A673 (cell line): ENCODE data around the gene ARFIP1. TPM values are rescaled to one million over a fixed set of nuclear protein-coding genes. Genes with fewer than 3 reads are reported as not detected.

Source experiments
- BruUV-seq: library from RNA; stranded (reverse); fragments of 400-500 nt; replicated peaks from 2 replicates; lab custom pipeline; 2021; lab: Mats Ljungman, UMichigan
- CTCF ChIA-PET: fragments of 300-600 bp; sonication (Branson Sonifier 250); formaldehyde crosslinking; loops from one replicate; lab custom pipeline; 2022; ENCODE audit warnings: antibody characterized with exemption; lab: Charles Lee
- POLR2A ChIA-PET: fragments of 300-600 bp; sonication (Branson Sonifier 250); formaldehyde crosslinking; loops from one replicate; lab custom pipeline; 2022; ENCODE audit warnings: antibody characterized with exemption; ENCODE audit not compliant: low non-redundant PET; lab: Charles Lee
- DNase-seq: peaks from one replicate; pipeline ENCODE4 v3.0.0-alpha.2; 2015; ENCODE audit warnings: low spot score
- H3K27ac ChIP-seq: fragments of 200-600 bp; sonication (generic); 2 replicates; pipeline ENCODE4 v1.5.1; 2016; ENCODE audit warnings: mixed run types, low read depth, mild to moderate bottlenecking, mixed read lengths, antibody characterized with exemption, low read length; ENCODE audit not compliant: poor library complexity, severe bottlenecking
- H3K27me3 ChIP-seq: fragments of 200-600 bp; sonication (generic); replicated peaks from 2 replicates; pipeline ENCODE4 v1.6.1; 2017; ENCODE audit warnings: mixed run types, low read depth, mild to moderate bottlenecking, mixed read lengths, antibody characterized with exemption, low read length; ENCODE audit not compliant: insufficient read depth, poor library complexity
- H3K36me3 ChIP-seq: fragments of 200-600 bp; sonication (generic); 2 replicates; pipeline ENCODE4 v1.6.1; 2016; ENCODE audit warnings: mixed run types, mild to moderate bottlenecking, mixed read lengths, antibody characterized with exemption, low read length; ENCODE audit not compliant: insufficient read depth, poor library complexity, severe bottlenecking
- H3K4me1 ChIP-seq: fragments of 200-600 bp; sonication (generic); 2 replicates; pipeline ENCODE4 v1.6.1; 2017; ENCODE audit warnings: mixed run types, mild to moderate bottlenecking, mixed read lengths, antibody characterized with exemption, low read length; ENCODE audit not compliant: insufficient read depth, poor library complexity, severe bottlenecking
- H3K4me3 ChIP-seq: fragments of 200-600 bp; sonication (generic); 2 replicates; pipeline ENCODE4 v1.5.1; 2016; ENCODE audit warnings: low read depth, mixed run types, mild to moderate bottlenecking, mixed read lengths, low read length; ENCODE audit not compliant: poor library complexity, severe bottlenecking
- H3K9me3 ChIP-seq: fragments of 200-600 bp; sonication (generic); 2 replicates; pipeline ENCODE4 v1.6.1; 2016; ENCODE audit warnings: mixed run types, low read depth, mild to moderate bottlenecking, mixed read lengths, antibody characterized with exemption, low read length; ENCODE audit not compliant: poor library complexity, severe bottlenecking
- CTCF ChIP-seq: fragments of 300-800, 200-600 bp; sonication (generic); conservative IDR thresholded peaks from 2 replicates; pipeline ENCODE4 v1.5.1; 2017; ENCODE audit warnings: low read depth, mild to moderate bottlenecking, antibody characterized with exemption, low read length, moderate library complexity, mixed read lengths
- EZH2 ChIP-seq: fragments of 200-600 bp; sonication (generic); IDR thresholded peaks from 2 replicates; pipeline ENCODE4 v1.6.1; 2017; ENCODE audit warnings: borderline replicate concordance, low read depth, mild to moderate bottlenecking, mixed read lengths, antibody characterized with exemption, low read length; ENCODE audit not compliant: poor library complexity, severe bottlenecking
- intact Hi-C: fragments of 100-400 bp; cut with micrococcal nuclease; formaldehyde crosslinking; loops from one replicate; pipeline ENCODE4 v1.10.0; 2022; ENCODE audit not compliant: unreplicated experiment
- total RNA-seq: library from RNA; stranded (reverse); gene quantifications from 2 replicates; pipeline ENCODE4 v1.2.3, GENCODE V29; 2021

ARFIP1 gene
- total RNA-seq, 1 experiment from 2014 or later, result 30.4 TPM

GRCh38 chr4:152881974-152882373 is 102.2 kb downstream of the ARFIP1 start:
- ChIA-PET CTCF (no interaction called here), POLR2A (no interaction called here)
- H3K4me3 ChIP-seq, result no peak overlapping the region
- intact Hi-C loops, result no loop called here
- no peaks in the 10 kb centered on the region for H3K27me3 ChIP-seq
- H3K9me3 ChIP-seq, result no peaks in the 10 kb centered on the region
- no peaks in the 10 kb centered on the region for H3K4me1 ChIP-seq
- H3K27ac ChIP-seq, result no peak overlapping the region
- no TSS peak for BruUV-seq
- no peaks in the 10 kb centered on the region for H3K36me3 ChIP-seq
- TF ChIP-seq CTCF, result no peak
- no peak for TF ChIP-seq EZH2
- no peak for DNase-seq

GRCh38 chr4:152885185-152885584 is 105.4 kb downstream of the ARFIP1 start:
- TF ChIP-seq EZH2 (no peak), CTCF (no peak)
- POLR2A ChIA-PET, result no interaction called here
- intact Hi-C loops, result no loop called here
- H3K27ac ChIP-seq, result no peak overlapping the region
- H3K9me3 ChIP-seq, result no peaks in the 10 kb centered on the region
- H3K27me3 ChIP-seq, result no peaks in the 10 kb centered on the region
- no peak for DNase-seq
- no peak overlapping the region for H3K4me3 ChIP-seq
- H3K36me3 ChIP-seq, result no peaks in the 10 kb centered on the region
- no TSS peak for BruUV-seq
- CTCF ChIA-PET, result no interaction called here
- no peaks in the 10 kb centered on the region for H3K4me1 ChIP-seq

DNA sequence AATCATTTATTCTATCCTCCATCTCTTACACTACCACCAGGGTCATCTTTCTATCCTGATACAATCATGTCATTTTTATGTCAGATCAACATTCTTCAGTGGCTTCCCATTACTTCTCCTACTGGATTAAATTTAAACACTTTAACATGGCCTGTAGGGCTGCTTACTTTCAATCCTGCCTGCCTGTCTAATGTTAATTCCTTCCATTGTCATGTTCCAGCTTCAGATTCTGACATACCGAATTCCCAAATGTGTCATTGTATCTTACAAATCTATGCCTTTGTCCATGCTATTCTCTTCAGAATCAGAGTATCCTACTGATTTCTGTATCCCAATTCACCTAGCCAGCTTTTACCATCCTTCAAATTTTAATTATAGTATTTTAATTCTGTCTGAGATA is 106.4 kb downstream of the ARFIP1 start:
- H3K36me3 ChIP-seq, result no peaks in the 10 kb centered on the region
- CTCF ChIA-PET, result no interaction called here
- no peak overlapping the region for H3K27ac ChIP-seq
- no peaks in the 10 kb centered on the region for H3K27me3 ChIP-seq
- H3K4me1 ChIP-seq, result no peaks in the 10 kb centered on the region
- intact Hi-C loops, result no loop called here
- DNase-seq, result no peak
- H3K4me3 ChIP-seq, result no peak overlapping the region
- POLR2A ChIA-PET, result no interaction called here
- no peaks in the 10 kb centered on the region for H3K9me3 ChIP-seq
- TF ChIP-seq CTCF, result no peak
- no peak for TF ChIP-seq EZH2
- no TSS peak for BruUV-seq
